ENCODE data around the gene TDRD9.
"Not testable (repeated sequence)": the region's sequence is repeated elsewhere in the genome, so short reads cannot be mapped to it uniquely, and the experiment has no call there.

The TDRD9 gene

DNA sequence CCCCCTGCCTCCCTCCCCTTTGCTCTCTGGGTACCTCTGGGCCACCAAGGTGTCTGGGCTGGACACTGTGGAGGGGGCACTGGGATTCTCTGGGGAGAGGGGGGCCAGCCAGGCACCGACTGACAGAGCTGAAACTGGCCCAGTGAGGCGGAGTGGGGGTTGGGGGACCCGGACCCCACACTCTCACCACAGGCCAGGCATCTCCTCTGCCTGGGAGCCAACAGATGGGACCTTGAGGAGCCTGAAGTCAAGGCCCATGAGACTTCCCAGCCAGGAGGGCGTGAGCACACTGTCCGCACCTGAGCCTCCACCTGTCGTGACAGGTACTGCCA is 41.1 kb upstream of the TDRD9 start:
- H3K4me3 ChIP-seq (ENCODE audit: low read depth, low read length) = no peak overlapping the region
- ChIA-PET CTCF (interaction anchor here (1.8 kb wide), 1 partner anchor 9 kb away, joined by 6 read pairs; no protein-coding TSS in a partner anchor), POLR2A (no interaction called here)
- TF ChIP-seq, protein P1, sequence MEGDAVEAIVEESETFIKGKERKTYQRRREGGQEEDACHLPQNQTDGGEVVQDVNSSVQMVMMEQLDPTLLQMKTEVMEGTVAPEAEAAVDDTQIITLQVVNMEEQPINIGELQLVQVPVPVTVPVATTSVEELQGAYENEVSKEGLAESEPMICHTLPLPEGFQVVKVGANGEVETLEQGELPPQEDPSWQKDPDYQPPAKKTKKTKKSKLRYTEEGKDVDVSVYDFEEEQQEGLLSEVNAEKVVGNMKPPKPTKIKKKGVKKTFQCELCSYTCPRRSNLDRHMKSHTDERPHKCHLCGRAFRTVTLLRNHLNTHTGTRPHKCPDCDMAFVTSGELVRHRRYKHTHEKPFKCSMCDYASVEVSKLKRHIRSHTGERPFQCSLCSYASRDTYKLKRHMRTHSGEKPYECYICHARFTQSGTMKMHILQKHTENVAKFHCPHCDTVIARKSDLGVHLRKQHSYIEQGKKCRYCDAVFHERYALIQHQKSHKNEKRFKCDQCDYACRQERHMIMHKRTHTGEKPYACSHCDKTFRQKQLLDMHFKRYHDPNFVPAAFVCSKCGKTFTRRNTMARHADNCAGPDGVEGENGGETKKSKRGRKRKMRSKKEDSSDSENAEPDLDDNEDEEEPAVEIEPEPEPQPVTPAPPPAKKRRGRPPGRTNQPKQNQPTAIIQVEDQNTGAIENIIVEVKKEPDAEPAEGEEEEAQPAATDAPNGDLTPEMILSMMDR (IDR thresholded peaks at IDR 0.05; ENCODE audit: insufficient read depth, low read length, missing control alignments) = no peak
- DNase-seq (ENCODE audit: low read depth, low spot score) = no peak

DNA sequence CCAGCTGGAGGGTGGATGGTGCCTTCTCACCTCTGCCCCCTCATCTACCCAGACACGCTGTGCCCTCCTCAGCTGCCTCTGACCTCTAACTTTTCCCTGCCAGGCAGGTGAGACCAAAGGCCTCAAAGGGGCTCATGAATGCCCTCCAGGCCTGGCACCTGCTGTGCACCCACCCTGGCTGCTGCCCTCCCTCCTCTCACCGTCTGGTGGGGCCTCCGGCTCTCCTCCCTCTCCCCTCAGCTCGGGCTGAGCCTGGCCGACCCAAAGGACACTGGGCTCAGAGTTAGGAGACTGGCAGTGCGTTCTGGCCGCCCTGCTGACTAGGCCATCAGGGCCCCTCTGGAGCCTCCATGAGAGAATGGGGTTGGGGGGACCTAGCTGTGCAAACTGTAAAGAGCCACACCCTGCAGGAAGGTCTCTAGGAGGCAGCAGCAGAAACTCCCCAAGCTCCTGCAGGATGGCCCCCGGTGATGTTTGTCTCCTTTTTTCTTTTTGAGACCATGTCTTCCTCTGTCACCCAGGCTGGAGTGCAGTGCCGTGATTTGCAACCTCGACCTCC is 40.6 kb upstream of the TDRD9 start:
- ChIA-PET POLR2A (no interaction called here), CTCF (interaction anchor here (0.9 to 1.8 kb wide), 2 partner anchors 10 to 11 kb away, joined by 3 to 6 read pairs; no protein-coding TSS in a partner anchor)
- DNase-seq (ENCODE audit: low read depth, low spot score) = no peak
- no peak overlapping the region for H3K4me3 ChIP-seq (ENCODE audit: low read depth, low read length)
- TF ChIP-seq, protein P1 (IDR thresholded peaks at IDR 0.05; ENCODE audit: insufficient read depth, low read length, missing control alignments) = no peak

DNA sequence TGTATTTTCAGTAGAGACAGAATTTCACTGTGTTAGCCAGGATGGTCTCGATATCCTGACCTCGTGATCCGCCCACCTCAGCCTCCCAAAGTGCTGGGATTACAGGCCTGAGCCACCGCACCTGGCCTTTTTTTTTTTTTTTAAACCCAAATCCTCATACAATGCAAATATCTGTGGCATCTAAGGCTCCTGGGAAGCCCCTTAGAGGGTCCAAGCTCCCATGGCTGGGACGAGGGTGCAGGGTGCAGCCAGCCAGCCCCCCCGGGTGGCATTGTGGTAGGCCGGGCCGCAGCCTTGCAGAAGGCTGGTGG is 39.3 kb upstream of the TDRD9 start:
- POLR2A ChIA-PET; DNase-seq (ENCODE audit: low read depth, low spot score); H3K4me3 ChIP-seq (ENCODE audit: low read depth, low read length): not testable (repeated sequence)
- CTCF ChIA-PET = interaction anchor here (0.6 to 2.6 kb wide), 3 partner anchors 12 to 83 kb away, joined by 3 to 13 read pairs (median 3); no protein-coding TSS in a partner anchor

DNA sequence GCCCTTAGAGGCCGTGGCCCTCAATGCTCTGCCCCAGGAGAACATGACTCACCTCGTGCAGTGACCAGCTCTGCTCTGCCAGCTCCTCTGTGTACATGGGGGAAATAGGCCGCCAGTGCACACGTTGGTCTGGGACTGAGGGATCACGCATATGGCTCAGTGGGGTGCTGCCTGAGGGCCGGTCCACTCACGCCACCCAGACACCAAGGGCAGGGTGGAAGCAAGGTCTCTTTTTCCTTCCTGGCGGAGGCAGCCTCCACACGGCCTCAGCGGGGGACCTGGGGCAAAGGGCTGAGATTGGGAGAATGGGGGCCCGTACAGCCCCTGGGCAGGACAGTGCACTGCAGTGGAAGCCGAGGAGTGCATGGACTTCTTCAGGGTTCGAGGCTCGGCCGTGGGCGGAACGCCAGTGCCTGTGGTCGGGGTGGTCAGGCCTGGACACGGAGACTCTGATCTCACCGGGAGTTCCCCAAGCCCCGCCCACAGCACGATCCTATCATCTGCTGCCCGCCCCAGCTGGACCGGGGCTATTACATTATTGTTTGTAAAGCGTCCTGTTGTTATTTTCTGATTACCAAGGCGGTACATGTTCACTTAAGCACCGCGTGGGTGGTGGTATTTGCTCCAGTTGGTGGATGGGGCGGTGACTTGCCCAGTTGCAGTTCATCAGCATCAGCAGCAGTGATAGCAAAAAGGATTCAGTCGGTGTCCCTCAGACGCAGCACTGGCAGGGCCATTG is 38.8 kb upstream of the TDRD9 start:
- TF ChIP-seq, protein P1 (IDR thresholded peaks at IDR 0.05; ENCODE audit: insufficient read depth, low read length, missing control alignments) = no peak
- no peak overlapping the region for H3K4me3 ChIP-seq (ENCODE audit: low read depth, low read length)
- CTCF ChIA-PET = interaction anchor here (0.6 to 2.6 kb wide), 4 partner anchors 12 to 83 kb away, joined by 3 to 13 read pairs (median 4); no protein-coding TSS in a partner anchor
- POLR2A ChIA-PET = no interaction called here
- DNase-seq (ENCODE audit: low read depth, low spot score) = no peak

DNA sequence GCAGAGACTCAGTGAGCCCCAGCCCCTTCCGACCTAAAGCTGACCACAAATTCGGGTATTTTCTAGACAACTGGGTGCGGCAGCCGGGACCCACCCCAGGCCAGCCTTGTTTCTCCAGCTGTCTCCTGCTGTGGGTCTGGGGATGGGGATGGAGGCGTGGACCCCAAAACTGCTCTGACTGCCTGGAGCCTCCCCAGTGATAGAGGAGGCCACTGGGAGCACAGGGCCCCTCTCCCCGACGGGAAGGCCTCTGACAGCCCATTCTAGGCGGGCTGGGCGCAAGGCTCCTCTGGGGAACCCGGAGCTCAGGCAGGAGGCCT is 38.2 kb upstream of the TDRD9 start:
- H3K4me3 ChIP-seq (ENCODE audit: low read depth, low read length) = no peak overlapping the region
- DNase-seq (ENCODE audit: low read depth, low spot score) = no peak
- TF ChIP-seq, protein P1 (IDR thresholded peaks at IDR 0.05; ENCODE audit: insufficient read depth, low read length, missing control alignments) = no peak
- ChIA-PET CTCF (interaction anchor here (1.2 to 2.6 kb wide), 2 partner anchors 11 to 21 kb away, joined by 6 to 13 read pairs; no protein-coding TSS in a partner anchor), POLR2A (no interaction called here)

DNA sequence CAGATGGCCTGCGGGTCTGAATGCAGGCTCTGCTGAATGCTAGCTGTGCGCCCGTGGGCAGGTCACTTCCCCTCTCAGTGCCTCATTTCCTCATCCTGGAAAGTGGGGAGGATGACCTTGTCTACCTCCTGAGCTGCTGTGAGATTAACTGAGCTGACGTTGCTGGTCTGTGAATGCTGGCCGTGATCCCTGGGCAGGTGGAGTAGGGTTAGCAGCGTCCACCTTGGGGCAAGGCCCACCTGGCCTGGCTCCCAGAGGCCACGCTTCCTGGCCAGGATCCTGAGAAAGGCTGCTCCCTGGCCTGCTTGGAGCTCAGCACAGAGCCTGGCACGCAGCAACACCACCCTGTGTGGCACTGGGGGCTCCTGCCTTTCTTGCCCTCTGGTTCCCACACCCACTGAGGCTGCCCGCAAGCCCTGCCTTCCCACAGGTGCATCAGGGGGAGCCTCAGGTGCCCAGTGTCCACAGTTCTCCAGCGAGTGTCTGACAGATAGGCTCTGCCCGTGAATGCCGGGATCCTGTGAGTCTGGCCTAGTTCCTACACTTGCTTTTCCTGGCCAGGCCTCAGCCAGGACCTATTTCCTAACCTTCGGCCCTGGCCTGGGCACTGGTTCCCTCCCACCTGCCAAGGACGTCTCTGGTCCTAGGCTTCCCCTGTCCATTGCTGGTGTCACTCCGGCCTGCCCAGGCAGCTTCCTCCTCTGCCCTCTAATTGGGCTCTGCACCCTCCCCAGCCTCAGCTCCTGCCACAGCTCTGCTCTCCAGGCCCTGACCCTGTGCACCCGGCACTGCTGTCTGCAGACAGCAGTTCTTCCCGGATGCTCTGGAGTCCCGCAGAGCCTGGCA is 37.2 kb upstream of the TDRD9 start:
- DNase-seq (ENCODE audit: low read depth, low spot score) = no peak
- TF ChIP-seq, protein P1 (IDR thresholded peaks at IDR 0.05; ENCODE audit: insufficient read depth, low read length, missing control alignments) = no peak
- CTCF ChIA-PET = interaction anchor here (1.2 to 2.6 kb wide), 3 partner anchors 10 to 20 kb away, joined by 6 to 13 read pairs (median 6); no protein-coding TSS in a partner anchor
- POLR2A ChIA-PET = no interaction called here
- H3K4me3 ChIP-seq (ENCODE audit: low read depth, low read length) = no peak overlapping the region

Measured in AG04449 (cell line).